Mesodermal cell (in vitro differentiated cells): ENCODE data around the gene TOLLIP.

Experiments
- H3K27ac ChIP-seq: 2 replicates; pipeline ENCODE4 v1.7.0; 2013; ENCODE audit warnings: mild to moderate bottlenecking, low read depth, low read length, moderate library complexity; ENCODE audit not compliant: severe bottlenecking
- H3K36me3 ChIP-seq: 2 replicates; pipeline ENCODE4 v1.7.1; 2013; ENCODE audit warnings: mild to moderate bottlenecking, low read length, moderate library complexity; ENCODE audit not compliant: control insufficient read depth, insufficient read depth
- H3K4me1 ChIP-seq: one replicate; pipeline ENCODE4 v1.7.1; 2013; ENCODE audit warnings: mild to moderate bottlenecking, low read length; ENCODE audit not compliant: insufficient read depth, control insufficient read depth, poor library complexity, severe bottlenecking
- H3K4me3 ChIP-seq: 2 replicates; pipeline ENCODE4 v1.7.0; 2013; ENCODE audit warnings: low read length, control low read depth, mild to moderate bottlenecking; ENCODE audit not compliant: insufficient read depth, poor library complexity, severe bottlenecking; ENCODE audit errors: extremely low read depth
- H3K9me3 ChIP-seq: 2 replicates; pipeline ENCODE4 v1.7.1; 2013; ENCODE audit warnings: mild to moderate bottlenecking, low read length, moderate library complexity; ENCODE audit not compliant: control insufficient read depth
- WGBS, 2 experiments: methylation state at CpG; one replicate each; pipeline ENCODE4 v1.1.5; 2013; ENCODE audit warnings: missing lambda C conversion rate in 2 of 2; ENCODE audit not compliant: insufficient coverage in 2 of 2; 5-methylcytosine and 5-hydroxymethylcytosine counted together

The TOLLIP gene

DNA sequence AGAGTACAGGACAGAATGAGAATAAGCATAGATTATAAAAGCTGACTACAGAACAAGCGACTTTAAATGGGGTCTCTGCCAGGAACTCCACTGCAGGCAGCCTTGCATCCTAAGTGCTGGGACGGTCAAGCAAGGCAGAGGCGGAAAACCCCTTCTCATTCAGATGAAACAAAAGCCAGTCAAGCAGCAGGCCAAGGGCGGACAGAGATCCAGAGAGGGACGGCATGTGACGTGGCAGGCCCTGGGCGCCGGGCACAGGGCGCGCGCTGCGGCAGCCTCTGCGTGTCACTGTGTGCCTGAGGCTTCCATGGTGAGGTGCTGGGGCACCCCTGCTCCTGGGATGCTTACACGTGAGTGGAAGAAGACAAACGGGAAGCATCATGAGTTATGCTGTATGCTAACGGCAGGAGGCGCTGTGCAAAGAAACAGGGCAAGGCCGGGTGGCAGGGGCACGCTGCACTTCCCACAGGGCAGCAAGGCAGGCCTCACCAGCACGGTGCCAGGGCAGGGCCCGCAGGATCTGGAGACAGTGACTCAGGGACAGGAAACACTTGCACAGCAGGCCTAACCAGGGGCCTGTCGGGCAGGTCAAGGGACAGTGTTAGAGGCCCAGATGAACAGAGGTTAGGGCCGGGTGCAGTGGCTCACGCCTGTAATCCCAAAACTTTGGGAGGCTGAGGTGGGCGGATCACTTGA lies 6.2 kb downstream of the TOLLIP start:
- Histone ChIP-seq H3K36me3 (peaks cover 47% of the 10 kb centered on the region), H3K4me3 (no peak overlapping the region), H3K4me1 (peaks cover 9% of the 10 kb centered on the region), H3K27ac (peak overlapping the region; percentile 41), H3K9me3 (no peaks in the 10 kb centered on the region)
- 84 to 89% methylated on average over 21 to 24 of the region's 25 CpGs for WGBS, 2 experiments

- Histone ChIP-seq H3K36me3 (peaks cover 50% of the 10 kb centered on the region), H3K4me1 (peaks cover 8% of the 10 kb centered on the region), H3K9me3 (no peaks in the 10 kb centered on the region), H3K4me3 (no peak overlapping the region), H3K27ac (peak overlapping the region; percentile 41)
- 72 to 78% methylated on average over 15 of the region's 17 CpGs for WGBS, 2 experiments
Observed at GRCh38 chr11:1302461-1303125, 6.8 kb downstream of the TOLLIP start.

- WGBS, 2 experiments = 86 to 89% methylated on average over 11 to 13 of the region's 13 CpGs
- Histone ChIP-seq H3K4me1 (peaks cover 8% of the 10 kb centered on the region), H3K9me3 (no peaks in the 10 kb centered on the region), H3K4me3 (no peak overlapping the region), H3K27ac (no peak overlapping the region), H3K36me3 (peaks cover 50% of the 10 kb centered on the region)
Observed at GRCh38 chr11:1302041-1302460, 7.4 kb downstream of the TOLLIP start.

- 93 to 95% methylated on average over 18 to 19 of the region's 22 CpGs for WGBS, 2 experiments
- Histone ChIP-seq H3K4me3 (no peak overlapping the region), H3K4me1 (peaks cover 8% of the 10 kb centered on the region), H3K36me3 (peaks cover 46% of the 10 kb centered on the region), H3K9me3 (no peaks in the 10 kb centered on the region), H3K27ac (no peak overlapping the region)
Observed at GRCh38 chr11:1301220-1302000, 8.0 kb downstream of the TOLLIP start.

DNA sequence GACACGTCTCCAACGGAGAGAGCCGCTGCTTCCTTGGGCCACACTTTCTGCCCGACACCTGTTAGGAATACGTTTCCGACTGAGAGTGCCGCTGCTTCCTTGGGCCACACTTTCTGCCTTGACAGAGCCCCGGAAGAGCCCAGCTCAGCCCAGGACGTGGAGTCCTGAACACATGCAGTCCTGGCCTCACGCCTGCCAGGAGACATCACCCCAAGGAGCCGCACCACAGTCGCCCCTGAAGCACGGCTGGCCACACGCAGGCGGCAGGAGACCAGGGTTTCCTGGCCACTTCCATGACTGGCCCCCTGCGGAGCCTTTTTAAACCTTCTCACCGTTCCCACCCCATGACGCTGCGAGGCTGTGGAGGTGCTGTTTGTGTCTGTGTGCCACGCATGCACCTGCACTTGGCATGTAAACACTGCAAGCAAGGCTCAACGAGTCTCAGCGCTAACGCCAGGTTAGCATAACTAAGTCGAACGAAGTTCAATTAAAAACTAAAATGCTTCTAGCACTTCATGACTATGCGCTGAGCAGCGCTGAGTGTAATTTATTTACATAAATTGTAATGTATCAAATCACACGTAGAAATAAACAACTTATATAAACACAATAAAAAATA lies 8.8 kb downstream of the TOLLIP start:
- Histone ChIP-seq H3K9me3 (no peaks in the 10 kb centered on the region), H3K27ac (no peak overlapping the region), H3K36me3 (peaks cover 48% of the 10 kb centered on the region), H3K4me3 (no peak overlapping the region), H3K4me1 (peaks cover 8% of the 10 kb centered on the region)
- whole genome bisulfite sequencing, 2 experiments = 87 to 90% methylated on average over 19 to 23 of the region's 28 CpGs

GRCh38 chr11:1300121-1300520 lies 9.3 kb downstream of the TOLLIP start:
- Histone ChIP-seq H3K4me1 (peaks cover 8% of the 10 kb centered on the region), H3K27ac (no peak overlapping the region), H3K4me3 (no peak overlapping the region), H3K36me3 (peaks cover 48% of the 10 kb centered on the region), H3K9me3 (no peaks in the 10 kb centered on the region)
- 77 to 88% methylated on average over 5 to 7 of the region's 7 CpGs for WGBS, 2 experiments

DNA sequence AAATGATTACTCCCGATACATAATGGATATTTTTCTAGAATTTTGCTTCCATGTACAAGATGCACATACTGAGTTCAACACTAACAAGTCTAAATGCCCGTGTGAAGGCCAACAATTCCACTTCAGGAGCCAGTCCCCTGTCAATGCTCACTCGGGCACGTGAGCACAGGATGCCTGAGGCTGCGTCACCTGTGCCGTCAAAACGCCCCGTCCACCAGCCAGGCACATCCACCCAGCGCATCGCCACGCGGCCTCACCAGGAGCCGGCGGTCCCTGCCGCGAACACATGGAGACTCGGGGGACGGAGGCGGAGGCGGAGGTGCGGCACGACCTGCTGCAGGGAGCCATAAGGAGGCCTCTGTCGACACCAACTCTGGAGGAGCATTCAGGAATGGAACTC lies 9.8 kb downstream of the TOLLIP start:
- H3K36me3 ChIP-seq = peaks cover 47% of the 10 kb centered on the region
- H3K4me3 ChIP-seq = no peak overlapping the region
- peaks cover 8% of the 10 kb centered on the region for H3K4me1 ChIP-seq
- no peak overlapping the region for H3K27ac ChIP-seq
- 88 to 91% methylated on average over 21 of the region's 23 CpGs for WGBS, 2 experiments
- no peaks in the 10 kb centered on the region for H3K9me3 ChIP-seq

DNA sequence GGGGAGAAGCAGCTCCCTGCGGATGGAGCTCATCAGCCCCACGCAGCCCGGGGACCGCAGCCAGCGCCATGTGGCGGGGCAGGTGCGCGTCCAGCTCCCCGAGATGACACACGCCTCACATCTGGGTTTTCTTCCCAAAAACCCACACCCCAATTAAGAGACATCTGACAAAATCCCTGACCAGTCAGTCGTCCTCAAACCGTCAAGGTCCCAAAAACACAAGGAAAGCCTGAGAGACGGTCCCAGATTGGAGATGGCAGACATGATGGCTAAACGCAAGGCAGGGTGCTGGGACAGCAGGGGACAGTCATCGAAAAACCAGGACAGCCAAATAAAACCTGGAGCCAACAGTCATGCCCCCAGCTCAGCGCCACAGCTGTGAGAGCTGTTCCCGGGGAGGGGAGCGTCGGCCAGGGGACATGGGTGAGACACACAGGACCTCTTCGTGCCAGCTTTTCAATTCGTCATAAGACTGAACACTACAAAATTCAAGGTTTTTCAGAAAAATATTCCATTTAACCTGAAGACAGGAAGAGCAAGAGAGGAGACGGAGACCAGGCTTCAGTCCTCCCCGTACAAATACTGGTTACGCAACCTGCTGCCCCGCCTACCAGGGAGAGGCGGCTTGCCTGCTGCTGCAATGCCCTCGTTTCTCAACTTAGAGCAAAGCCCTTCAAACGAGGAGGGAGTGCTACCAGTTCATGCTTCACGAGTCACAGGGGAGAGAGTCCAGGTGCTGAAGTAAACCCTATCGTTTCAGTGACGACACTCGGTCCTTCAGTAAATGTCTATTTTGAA lies 10.5 kb downstream of the TOLLIP start:
- H3K4me1 ChIP-seq = peaks cover 8% of the 10 kb centered on the region
- WGBS, 2 experiments = 83 to 88% methylated on average over 14 to 28 of the region's 32 CpGs
- no peak overlapping the region for H3K4me3 ChIP-seq
- H3K27ac ChIP-seq = no peak overlapping the region
- H3K9me3 ChIP-seq = no peaks in the 10 kb centered on the region
- H3K36me3 ChIP-seq = peaks cover 47% of the 10 kb centered on the region

GRCh38 chr11:1297576-1298473 lies 11.6 kb downstream of the TOLLIP start:
- H3K27ac ChIP-seq = no peak overlapping the region
- 90 to 93% methylated on average over 30 to 31 of the region's 31 CpGs for WGBS, 2 experiments

More at GRCh38 chr11:1297576-1298473, 11.6 kb downstream of the TOLLIP start:
- Histone ChIP-seq H3K4me3 (no peak overlapping the region), H3K4me1 (peaks cover 2% of the 10 kb centered on the region), H3K9me3 (no peaks in the 10 kb centered on the region), H3K36me3 (peaks cover 48% of the 10 kb centered on the region)
